Body of pancreas (tissue), 4 donors: ENCODE results near the gene FAM180A. TPM values are rescaled to one million over a fixed set of nuclear protein-coding genes. Genes with fewer than 3 reads are reported as not detected.

ENCODE experiments used
- ATAC-seq: fragments of 150-250 bp; one replicate; pipeline ENCODE4 v1.9.1; 2016
- DNase-seq, 4 donors: peaks; one replicate each; pipeline ENCODE4 v3.0.0-alpha.2; 2019
- H3K27ac ChIP-seq, 4 donors: fragments of 200-600 bp; sonication (generic); 1 replicate in 3 of 4; 2 replicates in 1 of 4; pipeline versions ENCODE4 v1.5.1 to v1.6.1; 2016 to 2019; ENCODE audit warnings: mild to moderate bottlenecking in 1 of 4, mixed read lengths in 1 of 4, moderate library complexity in 1 of 4
- H3K27me3 ChIP-seq, 2 donors: fragments of 200-600 bp; sonication (generic); one replicate each; pipeline ENCODE4 v1.6.0; 2016; ENCODE audit warnings: mild to moderate bottlenecking in 1 of 2
- H3K36me3 ChIP-seq, 2 donors: fragments of 200-600 bp; sonication (generic); replicated peaks in 1 of 2; 2 replicates each; pipeline ENCODE4 v1.5.1; 2016; ENCODE audit warnings: low read depth in 2 of 2; ENCODE audit not compliant: insufficient read depth in 1 of 2
- H3K4me1 ChIP-seq: fragments of 200-600 bp; sonication (generic); one replicate; pipeline ENCODE4 v1.6.0; 2016
- H3K4me3 ChIP-seq, 2 donors: fragments of 200-600 bp; sonication (generic); 1 replicate in 1 of 2; 2 replicates in 1 of 2; pipeline ENCODE4 v1.5.1; 2016 to 2019
- H3K9me3 ChIP-seq, 3 donors: fragments of 200-600 bp; sonication (generic); 1 replicate in 2 of 3; 2 replicates in 1 of 3; pipeline ENCODE4 v1.5.1; 2016
- CTCF ChIP-seq, 7 experiments: fragments of 450-650 bp in 4 of 7; fragments of 200-600 bp in 3 of 7; sonication (generic) in 3 of 7; IDR thresholded peaks; one replicate each; pipeline ENCODE4 v1.5.1; 2016 to 2019; ENCODE audit warnings: antibody characterized with exemption in 7 of 7
- POLR2A ChIP-seq, 3 donors: fragments of 450-650 bp; IDR thresholded peaks; one replicate each; pipeline ENCODE4 v1.6.1; 2016; ENCODE audit warnings: antibody characterized with exemption in 3 of 3, mild to moderate bottlenecking in 2 of 3
- WGBS, 2 donors: methylation state at CpG; one replicate each; pipeline ENCODE4 v1.1.5; 2017; 5-methylcytosine and 5-hydroxymethylcytosine counted together
- intact Hi-C: fragments of 100-400 bp; cut with DNase I; formaldehyde crosslinking; loops from one replicate; pipeline ENCODE4 v1.15.1; 2023
- total RNA-seq, 2 donors: library from RNA; depleted of rRNA; stranded (reverse); fragments of >200 nt; gene quantifications; one replicate each; pipeline ENCODE4 v1.1.0, GENCODE V29; 2016

The FAM180A gene
- total RNA-seq, 2 donors from 2014 or later: 3.1 TPM; not detected in 1

GRCh38 chr7:135772639-135773222, 24.1 kb upstream of the FAM180A start:
- 69 to 88% methylated on average over 7 to 8 of the region's 8 CpGs for WGBS, 2 donors
- H3K27ac ChIP-seq: no peak overlapping the region
- no peak overlapping the region for H3K4me3 ChIP-seq
- TF ChIP-seq POLR2A (IDR thresholded peaks at IDR 0.05): no peak
- no peak for TF ChIP-seq CTCF (IDR thresholded peaks at IDR 0.05)
- no peaks in the 10 kb centered on the region for H3K36me3 ChIP-seq
- intact Hi-C loops: no loop called here
- DNase-seq: no peak
- H3K4me1 ChIP-seq: peaks cover 14% of the 10 kb centered on the region
- H3K9me3 ChIP-seq: no peaks in the 10 kb centered on the region
- ATAC-seq: no peak
- H3K27me3 ChIP-seq: no peaks in the 10 kb centered on the region

GRCh38 chr7:135771961-135772638, 23.5 kb upstream of the FAM180A start:
- Histone ChIP-seq H3K27me3 (no peaks in the 10 kb centered on the region), H3K9me3 (no peaks in the 10 kb centered on the region), H3K4me3 (no peak overlapping the region), H3K4me1 (peaks cover 14% of the 10 kb centered on the region), H3K36me3 (no peaks in the 10 kb centered on the region), H3K27ac (no peak overlapping the region)
- TF ChIP-seq POLR2A (IDR thresholded peaks at IDR 0.05): no peak
- TF ChIP-seq CTCF (IDR thresholded peaks at IDR 0.05): no peak
- 70 to 87% methylated on average over 4 of the region's 4 CpGs for WGBS, 2 donors
- ATAC-seq (no peak), DNase-seq (no peak)
- intact Hi-C loops: no loop called here

GRCh38 chr7:135771051-135771450, 22.4 kb upstream of the FAM180A start:
- H3K36me3 ChIP-seq: no peaks in the 10 kb centered on the region

GRCh38 chr7:135770139-135770710, 21.6 kb upstream of the FAM180A start:
- Histone ChIP-seq H3K9me3 (no peaks in the 10 kb centered on the region), H3K4me3 (no peak overlapping the region), H3K27me3 (no peaks in the 10 kb centered on the region), H3K27ac (no peak overlapping the region), H3K4me1 (peaks cover 14% of the 10 kb centered on the region), H3K36me3 (no peaks in the 10 kb centered on the region)
- WGBS, 2 donors: 82 to 88% methylated on average over 6 of the region's 6 CpGs
- DNase-seq (no peak), ATAC-seq (no peak)
- intact Hi-C loops: no loop called here
- TF ChIP-seq POLR2A (IDR thresholded peaks at IDR 0.05): no peak
- TF ChIP-seq CTCF (IDR thresholded peaks at IDR 0.05): no peak

More at GRCh38 chr7:135771051-135771450, 22.4 kb upstream of the FAM180A start:
- ATAC-seq (no peak), DNase-seq (no peak)
- Histone ChIP-seq H3K27ac (no peak overlapping the region), H3K9me3 (no peaks in the 10 kb centered on the region), H3K27me3 (no peaks in the 10 kb centered on the region), H3K4me3 (no peak overlapping the region), H3K4me1 (peaks cover 14% of the 10 kb centered on the region)
- intact Hi-C loops: no loop called here
- TF ChIP-seq CTCF (IDR thresholded peaks at IDR 0.05) (no peak), POLR2A (IDR thresholded peaks at IDR 0.05) (no peak)
- 69 to 80% methylated on average over 1 of the region's 1 CpG for WGBS, 2 donors
